Measurements from ENCODE around the gene TMEM187.

The TMEM187 gene

DNA sequence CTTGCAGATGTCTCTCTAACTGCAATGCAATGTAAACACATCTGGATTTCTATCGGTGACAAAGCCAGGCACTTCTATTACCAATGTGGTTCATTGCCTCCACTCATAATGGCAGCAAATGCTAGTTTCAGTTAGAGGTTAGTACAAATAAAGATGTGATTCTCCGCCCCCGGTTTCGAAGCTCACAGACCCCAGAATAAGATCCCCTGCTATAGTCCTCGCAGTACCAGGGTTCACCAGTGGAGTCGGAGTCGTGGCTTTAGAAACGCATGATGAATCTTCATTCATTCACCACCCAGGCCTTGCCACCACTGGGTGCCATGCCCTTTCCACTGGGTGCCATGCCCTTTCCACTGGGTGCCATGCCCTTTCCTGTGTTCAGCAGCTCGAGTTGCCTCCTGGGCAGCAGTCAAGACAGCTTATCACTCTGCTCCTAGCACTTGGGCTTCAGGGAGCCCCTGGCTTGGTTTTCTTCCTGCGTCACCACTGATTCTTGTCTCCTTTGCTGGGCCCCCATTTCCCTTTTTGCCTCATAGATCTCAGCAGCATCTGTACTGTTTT, 34.2 kb upstream of the TMEM187 start:
- H3K9me3 ChIP-seq (replicated peaks; ENCODE audit: low read length), result no peaks in the 10 kb centered on the region
- no peaks in the 10 kb centered on the region for H3K36me3 ChIP-seq (ENCODE audit: insufficient read depth, low read length)
- no peaks in the 10 kb centered on the region for H3K27me3 ChIP-seq (ENCODE audit: control insufficient read depth, insufficient read depth, low read length)
- H3K4me3 ChIP-seq (ENCODE audit: low read length), result no peak overlapping the region
- H3K9ac ChIP-seq (ENCODE audit: low read depth, low read length), result no peak overlapping the region
- H3K4me1 ChIP-seq (ENCODE audit: control insufficient read depth, insufficient read depth, low read length), result peaks cover 14% of the 10 kb centered on the region
- no peak overlapping the region for H3K4me2 ChIP-seq (ENCODE audit: low read length)

DNA sequence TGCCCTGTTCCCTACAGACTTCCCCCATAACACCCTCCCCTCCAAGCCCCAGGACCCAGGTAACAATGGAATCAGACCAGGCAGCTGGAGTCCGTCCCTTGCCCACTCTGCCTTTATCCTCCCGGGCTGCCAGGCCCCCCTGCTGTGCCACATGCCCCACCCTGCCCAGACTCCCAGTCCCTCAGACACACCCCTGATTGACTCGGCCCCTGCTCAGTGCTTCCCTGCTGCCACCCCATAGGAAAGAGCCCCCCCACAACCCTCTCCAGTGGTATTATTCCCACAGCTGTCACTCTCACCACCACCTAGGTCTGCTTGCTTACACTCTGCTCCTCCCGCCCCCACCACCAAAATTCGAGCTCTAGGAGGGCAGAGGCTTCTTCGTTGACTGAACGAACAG, 33.0 kb upstream of the TMEM187 start:
- Histone ChIP-seq H3K4me1 (ENCODE audit: control insufficient read depth, insufficient read depth, low read length) (peaks cover 5% of the 10 kb centered on the region), H3K4me2 (ENCODE audit: low read length) (no peak overlapping the region), H3K9ac (ENCODE audit: low read depth, low read length) (no peak overlapping the region), H3K27me3 (ENCODE audit: control insufficient read depth, insufficient read depth, low read length) (no peaks in the 10 kb centered on the region), H3K36me3 (ENCODE audit: insufficient read depth, low read length) (no peaks in the 10 kb centered on the region), H3K4me3 (ENCODE audit: low read length) (no peak overlapping the region), H3K9me3 (replicated peaks; ENCODE audit: low read length) (no peaks in the 10 kb centered on the region)

DNA sequence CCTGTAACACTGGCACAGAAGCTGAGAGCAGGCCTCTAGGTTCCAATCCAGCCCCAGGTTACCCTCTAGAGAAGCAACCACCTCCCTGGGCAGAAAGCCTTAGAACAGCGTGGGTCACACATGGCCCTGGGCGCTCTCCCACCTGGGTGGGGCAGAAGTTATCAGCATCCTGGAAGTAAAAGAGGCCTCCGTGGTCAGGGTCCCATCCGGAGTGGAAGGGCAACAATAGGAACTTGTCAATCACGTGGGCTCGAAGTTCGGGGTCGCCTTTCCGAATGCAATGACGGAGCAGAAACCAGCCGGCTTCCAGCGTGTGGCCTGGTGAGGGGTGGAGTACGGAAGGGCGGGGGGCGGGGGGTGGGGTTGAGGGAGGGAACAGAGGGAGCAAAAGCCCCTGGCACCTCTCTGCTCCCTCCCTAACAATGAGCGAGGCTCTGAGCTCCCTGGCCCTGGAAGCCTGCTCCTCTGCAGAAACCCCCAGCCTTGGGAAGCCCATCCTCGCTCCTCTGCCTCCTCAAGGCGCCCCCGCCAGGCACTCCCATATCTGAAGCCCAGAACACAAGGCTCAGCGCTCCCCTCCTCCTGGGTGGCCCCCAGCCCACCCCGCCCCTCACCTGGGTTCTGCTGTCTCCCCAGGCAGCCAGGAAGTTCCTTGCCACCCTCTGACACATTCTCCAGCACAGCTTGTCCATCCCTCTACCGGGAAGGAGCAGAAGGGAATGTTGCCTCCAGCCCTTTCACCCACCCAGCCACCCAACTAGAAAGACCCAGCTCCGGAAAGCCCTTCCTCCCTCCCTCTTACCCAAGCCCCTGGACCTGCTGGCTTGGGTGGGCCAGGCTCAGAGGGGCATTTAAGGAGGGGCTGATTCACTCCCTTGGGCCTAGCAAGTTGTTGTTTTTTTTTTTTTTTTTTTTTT, 31.0 kb upstream of the TMEM187 start:
- Histone ChIP-seq H3K4me3 (ENCODE audit: low read length) (no peak overlapping the region), H3K9me3 (replicated peaks; ENCODE audit: low read length) (no peaks in the 10 kb centered on the region), H3K27me3 (ENCODE audit: control insufficient read depth, insufficient read depth, low read length) (no peaks in the 10 kb centered on the region), H3K4me1 (ENCODE audit: control insufficient read depth, insufficient read depth, low read length) (no peaks in the 10 kb centered on the region), H3K9ac (ENCODE audit: low read depth, low read length) (no peak overlapping the region), H3K4me2 (ENCODE audit: low read length) (no peak overlapping the region), H3K36me3 (ENCODE audit: insufficient read depth, low read length) (peaks cover 4% of the 10 kb centered on the region)

DNA sequence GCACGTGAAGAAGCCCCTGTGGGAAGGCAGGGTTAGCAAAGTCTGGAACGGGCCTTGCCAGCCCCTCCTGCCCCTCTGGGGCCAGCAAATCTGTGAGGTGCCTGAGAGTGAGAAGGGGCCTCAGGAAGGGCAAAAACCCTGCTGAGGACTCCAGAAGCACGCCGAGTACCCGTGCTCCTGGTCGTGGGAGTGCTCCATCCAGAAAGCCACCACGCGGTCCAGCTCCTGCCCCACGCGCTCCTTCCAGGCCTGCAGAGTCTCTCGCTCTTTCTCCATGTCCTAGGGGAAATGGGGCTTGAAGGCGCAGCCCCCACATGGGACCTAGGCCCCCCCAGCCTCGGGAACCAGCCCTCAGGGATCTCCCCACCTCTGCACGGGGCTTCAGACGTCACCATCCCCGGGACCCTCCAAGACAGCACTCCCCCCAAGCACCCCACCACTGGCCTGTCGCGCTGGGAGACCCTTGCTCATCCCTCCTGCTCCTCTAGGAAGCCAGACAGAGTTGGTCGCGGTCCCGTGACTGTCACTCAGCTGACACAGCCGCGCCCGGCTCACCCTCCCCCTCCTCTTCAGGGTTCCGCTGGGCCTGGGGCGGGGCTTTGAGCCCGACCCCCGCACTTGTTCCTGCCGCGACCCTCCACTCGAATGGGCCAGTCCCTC, 28.3 kb upstream of the TMEM187 start, which contains the start of gene RENBP:
RENBP (minus strand) TSS at position 504 of the 660 bp plus-strand sequence; CDS start at position 471, 33 bp downstream.
- no peaks in the 10 kb centered on the region for H3K4me1 ChIP-seq (ENCODE audit: control insufficient read depth, insufficient read depth, low read length)
- H3K4me2 ChIP-seq (ENCODE audit: low read length), result no peak within 1 kb of the TSS
- H3K9ac ChIP-seq (ENCODE audit: low read depth, low read length), result no peak within 1 kb of the TSS
- no peaks in the 10 kb centered on the region for H3K27me3 ChIP-seq (ENCODE audit: control insufficient read depth, insufficient read depth, low read length)
- H3K9me3 ChIP-seq (replicated peaks; ENCODE audit: low read length), result no peaks in the 10 kb centered on the region
- H3K4me3 ChIP-seq (ENCODE audit: low read length), result no peak within 1 kb of the TSS
- peaks cover 12% of the 10 kb centered on the region for H3K36me3 ChIP-seq (ENCODE audit: insufficient read depth, low read length)

DNA sequence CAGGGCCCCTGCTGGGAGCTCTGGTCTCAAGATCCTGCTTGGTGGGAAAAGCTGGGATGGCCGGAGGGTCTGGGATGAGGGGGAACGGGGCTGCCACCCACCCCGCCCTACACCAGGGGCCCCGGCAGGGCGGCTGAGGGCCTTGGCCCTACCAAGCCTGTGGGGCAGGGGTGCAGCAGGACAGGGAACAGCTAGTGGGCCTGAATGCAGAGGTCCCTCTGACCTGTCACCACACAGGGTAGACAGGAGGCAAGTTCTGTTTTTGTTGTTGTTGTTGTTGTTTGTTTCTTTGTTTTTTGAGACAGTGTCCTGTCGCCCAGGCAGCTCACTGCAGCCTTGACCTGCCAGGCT, 27.8 kb upstream of the TMEM187 start:
- Histone ChIP-seq H3K27me3 (ENCODE audit: control insufficient read depth, insufficient read depth, low read length) (no peaks in the 10 kb centered on the region), H3K36me3 (ENCODE audit: insufficient read depth, low read length) (peaks cover 17% of the 10 kb centered on the region), H3K4me3 (ENCODE audit: low read length) (no peak overlapping the region), H3K9me3 (replicated peaks; ENCODE audit: low read length) (no peaks in the 10 kb centered on the region), H3K4me2 (ENCODE audit: low read length) (no peak overlapping the region), H3K9ac (ENCODE audit: low read depth, low read length) (no peak overlapping the region), H3K4me1 (ENCODE audit: control insufficient read depth, insufficient read depth, low read length) (no peaks in the 10 kb centered on the region)

- H3K9ac ChIP-seq (ENCODE audit: low read depth, low read length), result no peak overlapping the region
- no peaks in the 10 kb centered on the region for H3K9me3 ChIP-seq (replicated peaks; ENCODE audit: low read length)
- no peak overlapping the region for H3K4me3 ChIP-seq (ENCODE audit: low read length)
- H3K4me1 ChIP-seq (ENCODE audit: control insufficient read depth, insufficient read depth, low read length), result no peaks in the 10 kb centered on the region
- H3K27me3 ChIP-seq (ENCODE audit: control insufficient read depth, insufficient read depth, low read length), result no peaks in the 10 kb centered on the region
- no peak overlapping the region for H3K4me2 ChIP-seq (ENCODE audit: low read length)
- H3K36me3 ChIP-seq (ENCODE audit: insufficient read depth, low read length), result peaks cover 32% of the 10 kb centered on the region
Measured at GRCh38 chrX:153945956-153946943, 26.3 kb upstream of the TMEM187 start.

DNA sequence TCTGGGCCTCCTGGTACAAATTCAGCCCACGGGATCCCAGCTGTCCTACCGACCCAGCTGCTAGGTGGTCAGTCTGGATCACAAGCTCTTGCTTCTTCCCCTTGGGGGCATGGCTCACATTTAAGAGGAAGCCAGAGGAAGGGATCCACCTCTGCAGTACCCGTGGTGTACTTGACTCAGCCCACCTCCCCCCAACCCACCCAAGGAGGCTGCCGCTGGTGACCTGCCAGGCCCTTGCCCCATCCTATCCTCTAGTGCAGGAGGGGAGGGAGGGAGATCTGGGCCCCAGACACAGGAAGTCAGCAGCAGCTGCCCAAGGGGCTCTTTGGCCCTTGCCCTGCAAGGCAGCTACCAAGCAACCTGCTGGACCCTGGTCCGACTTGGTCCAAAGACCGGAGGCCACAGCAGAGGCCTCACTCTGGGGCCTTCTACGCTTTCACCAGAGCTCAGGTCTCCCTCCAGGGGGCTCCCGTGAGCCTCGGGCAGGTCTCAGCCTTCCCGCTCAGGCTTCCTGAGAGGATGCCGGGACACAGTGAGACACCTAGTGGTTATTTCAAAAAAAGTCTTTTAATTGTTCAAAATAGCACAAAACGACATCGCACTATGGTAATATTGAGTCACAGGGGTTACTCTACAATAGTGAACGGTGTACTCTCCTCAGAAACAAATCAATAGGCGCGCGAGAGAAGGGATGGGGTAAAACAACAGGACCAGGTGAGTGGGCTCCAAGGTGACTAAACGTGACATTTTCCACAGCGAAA, 25.4 kb upstream of the TMEM187 start:
- no peaks in the 10 kb centered on the region for H3K4me1 ChIP-seq (ENCODE audit: control insufficient read depth, insufficient read depth, low read length)
- H3K9ac ChIP-seq (ENCODE audit: low read depth, low read length), result no peak overlapping the region
- H3K4me2 ChIP-seq (ENCODE audit: low read length), result no peak overlapping the region
- peaks cover 41% of the 10 kb centered on the region for H3K36me3 ChIP-seq (ENCODE audit: insufficient read depth, low read length)
- no peak overlapping the region for H3K4me3 ChIP-seq (ENCODE audit: low read length)
- no peaks in the 10 kb centered on the region for H3K27me3 ChIP-seq (ENCODE audit: control insufficient read depth, insufficient read depth, low read length)
- H3K9me3 ChIP-seq (replicated peaks; ENCODE audit: low read length), result no peaks in the 10 kb centered on the region

- Histone ChIP-seq H3K36me3 (ENCODE audit: insufficient read depth, low read length) (peaks cover 50% of the 10 kb centered on the region), H3K4me2 (ENCODE audit: low read length) (no peak overlapping the region), H3K4me1 (ENCODE audit: control insufficient read depth, insufficient read depth, low read length) (no peaks in the 10 kb centered on the region), H3K9ac (ENCODE audit: low read depth, low read length) (no peak overlapping the region), H3K4me3 (ENCODE audit: low read length) (no peak overlapping the region), H3K9me3 (replicated peaks; ENCODE audit: low read length) (no peaks in the 10 kb centered on the region), H3K27me3 (ENCODE audit: control insufficient read depth, insufficient read depth, low read length) (no peaks in the 10 kb centered on the region)
Measured at GRCh38 chrX:153948002-153948466, 24.5 kb upstream of the TMEM187 start.

- Histone ChIP-seq H3K4me3 (ENCODE audit: low read length) (no peak overlapping the region), H3K4me1 (ENCODE audit: control insufficient read depth, insufficient read depth, low read length) (peaks cover 3% of the 10 kb centered on the region), H3K9me3 (replicated peaks; ENCODE audit: low read length) (no peaks in the 10 kb centered on the region), H3K27me3 (ENCODE audit: control insufficient read depth, insufficient read depth, low read length) (no peaks in the 10 kb centered on the region), H3K36me3 (ENCODE audit: insufficient read depth, low read length) (peaks cover 55% of the 10 kb centered on the region), H3K9ac (ENCODE audit: low read depth, low read length) (no peak overlapping the region), H3K4me2 (ENCODE audit: low read length) (no peak overlapping the region)
Measured at GRCh38 chrX:153948847-153949805, 23.4 kb upstream of the TMEM187 start.
